Peyer's patch (tissue), 4 donors: ENCODE data around the gene ADGRB3. TPM values are rescaled to one million over a fixed set of nuclear protein-coding genes. Genes with fewer than 3 reads are reported as not detected.
A peak's percentile ranks its signal among the peaks of the same experiment; 100 is the strongest.
"Not testable (repeated sequence)": the region's sequence is repeated elsewhere in the genome, so short reads cannot be mapped to it uniquely, and the experiment has no call there.

Source experiments
- DNase-seq, 3 donors: peaks; one replicate each; pipeline ENCODE4 v3.0.0-alpha.2; 2017 to 2019
- H3K27ac ChIP-seq, 4 donors: fragments of 200-600 bp; sonication (generic); one replicate each; pipeline ENCODE4 v1.5.1; 2016 to 2019
- H3K27me3 ChIP-seq, 2 donors: fragments of 200-600 bp; sonication (generic); one replicate each; pipeline ENCODE4 v1.5.1; 2019
- H3K36me3 ChIP-seq, 3 donors: fragments of 200-600 bp; sonication (generic); one replicate each; pipeline ENCODE4 v1.5.1; 2016 to 2019
- H3K4me1 ChIP-seq, 4 donors: fragments of 200-600 bp; sonication (generic); one replicate each; pipeline ENCODE4 v1.5.1; 2016 to 2019
- H3K4me3 ChIP-seq, 4 donors: fragments of 200-600 bp; sonication (generic); 1 replicate in 3 of 4; 2 replicates in 1 of 4; pipeline ENCODE4 v1.5.1; 2016 to 2019; ENCODE audit warnings: mild to moderate bottlenecking in 1 of 4
- H3K9me3 ChIP-seq, 4 donors: fragments of 200-600 bp; sonication (generic); one replicate each; pipeline ENCODE4 v1.5.1; 2016 to 2019; ENCODE audit warnings: mild to moderate bottlenecking in 1 of 4
- POLR2A ChIP-seq, 2 donors: fragments of 450-650 bp; IDR thresholded peaks; one replicate each; pipeline ENCODE4 v1.5.1; 2017; ENCODE audit warnings: antibody characterized with exemption in 2 of 2, mild to moderate bottlenecking in 2 of 2, moderate library complexity in 2 of 2
- total RNA-seq, 4 donors: library from RNA; depleted of rRNA; stranded (reverse); fragments of >200 nt; gene quantifications; one replicate each; pipeline ENCODE4 v1.1.0, GENCODE V29; 2016
- TF ChIP-seq, protein P1 (sequence below), 6 experiments: fragments of 450-650 bp in 4 of 6; fragments of 200-600 bp in 2 of 6; sonication (generic) in 1 of 6; IDR thresholded peaks; one replicate each; pipeline ENCODE4 v1.5.1; 2017 to 2019; ENCODE audit warnings: antibody characterized with exemption in 6 of 6, mild to moderate bottlenecking in 3 of 6, moderate library complexity in 1 of 6

Gene ADGRB3
- total RNA-seq, 4 donors from 2014 or later: 1.2 to 9.9 (median 2.5) TPM

DNA sequence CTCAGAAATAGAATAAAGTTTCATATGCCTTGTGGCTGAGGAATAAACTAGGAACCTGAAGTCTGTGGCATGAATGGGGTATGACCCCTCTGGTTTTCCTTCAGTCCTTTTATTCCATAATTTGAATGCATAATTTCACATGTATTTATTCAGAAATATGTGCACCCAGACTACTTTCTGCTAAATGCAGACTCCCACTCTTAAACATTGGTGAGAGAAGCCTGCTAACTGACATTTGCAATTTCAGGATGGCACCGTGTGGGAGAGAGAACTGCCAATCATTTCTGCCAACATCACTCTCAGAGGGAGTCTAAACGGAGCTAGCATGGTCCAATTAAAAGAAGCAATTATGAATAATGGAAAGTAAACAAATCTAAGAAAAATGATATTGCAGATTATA is 141.3 kb downstream of the ADGRB3 start:
- Histone ChIP-seq H3K27ac (no peak overlapping the region), H3K9me3 (no peaks in the 10 kb centered on the region), H3K4me3 (no peak overlapping the region), H3K27me3 (no peaks in the 10 kb centered on the region), H3K36me3 (no peaks in the 10 kb centered on the region), H3K4me1 (no peaks in the 10 kb centered on the region)
- no peak for TF ChIP-seq POLR2A (IDR thresholded peaks at IDR 0.05)
- TF ChIP-seq, protein P1, sequence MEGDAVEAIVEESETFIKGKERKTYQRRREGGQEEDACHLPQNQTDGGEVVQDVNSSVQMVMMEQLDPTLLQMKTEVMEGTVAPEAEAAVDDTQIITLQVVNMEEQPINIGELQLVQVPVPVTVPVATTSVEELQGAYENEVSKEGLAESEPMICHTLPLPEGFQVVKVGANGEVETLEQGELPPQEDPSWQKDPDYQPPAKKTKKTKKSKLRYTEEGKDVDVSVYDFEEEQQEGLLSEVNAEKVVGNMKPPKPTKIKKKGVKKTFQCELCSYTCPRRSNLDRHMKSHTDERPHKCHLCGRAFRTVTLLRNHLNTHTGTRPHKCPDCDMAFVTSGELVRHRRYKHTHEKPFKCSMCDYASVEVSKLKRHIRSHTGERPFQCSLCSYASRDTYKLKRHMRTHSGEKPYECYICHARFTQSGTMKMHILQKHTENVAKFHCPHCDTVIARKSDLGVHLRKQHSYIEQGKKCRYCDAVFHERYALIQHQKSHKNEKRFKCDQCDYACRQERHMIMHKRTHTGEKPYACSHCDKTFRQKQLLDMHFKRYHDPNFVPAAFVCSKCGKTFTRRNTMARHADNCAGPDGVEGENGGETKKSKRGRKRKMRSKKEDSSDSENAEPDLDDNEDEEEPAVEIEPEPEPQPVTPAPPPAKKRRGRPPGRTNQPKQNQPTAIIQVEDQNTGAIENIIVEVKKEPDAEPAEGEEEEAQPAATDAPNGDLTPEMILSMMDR (IDR thresholded peaks at IDR 0.05): no peak
- DNase-seq: no peak

DNA sequence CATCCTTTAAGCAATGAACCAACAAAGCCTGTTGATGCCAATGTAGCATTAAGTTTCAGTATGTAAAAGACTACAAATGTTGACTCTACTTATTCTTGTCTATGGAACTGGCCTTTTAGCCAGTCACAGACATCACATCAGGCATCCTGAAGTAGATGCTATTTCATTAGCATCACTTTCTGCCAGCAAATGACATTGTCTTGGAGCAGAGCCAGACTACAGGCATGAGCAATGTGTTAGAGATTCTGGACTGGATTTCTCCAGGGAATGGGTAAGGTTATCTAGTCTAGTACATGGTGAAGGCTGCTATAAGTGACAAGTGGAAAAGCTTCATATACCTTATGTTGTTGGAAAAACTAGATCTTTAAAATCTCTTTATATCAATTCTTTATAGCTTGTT is 142.9 kb downstream of the ADGRB3 start:
- H3K4me1 ChIP-seq: no peaks in the 10 kb centered on the region
- no peak for DNase-seq
- H3K36me3 ChIP-seq: no peaks in the 10 kb centered on the region
- H3K9me3 ChIP-seq: no peaks in the 10 kb centered on the region
- TF ChIP-seq, protein P1 (IDR thresholded peaks at IDR 0.05): no peak
- TF ChIP-seq POLR2A (IDR thresholded peaks at IDR 0.05): no peak
- H3K27ac ChIP-seq: no peak overlapping the region
- no peaks in the 10 kb centered on the region for H3K27me3 ChIP-seq
- no peak overlapping the region for H3K4me3 ChIP-seq

DNA sequence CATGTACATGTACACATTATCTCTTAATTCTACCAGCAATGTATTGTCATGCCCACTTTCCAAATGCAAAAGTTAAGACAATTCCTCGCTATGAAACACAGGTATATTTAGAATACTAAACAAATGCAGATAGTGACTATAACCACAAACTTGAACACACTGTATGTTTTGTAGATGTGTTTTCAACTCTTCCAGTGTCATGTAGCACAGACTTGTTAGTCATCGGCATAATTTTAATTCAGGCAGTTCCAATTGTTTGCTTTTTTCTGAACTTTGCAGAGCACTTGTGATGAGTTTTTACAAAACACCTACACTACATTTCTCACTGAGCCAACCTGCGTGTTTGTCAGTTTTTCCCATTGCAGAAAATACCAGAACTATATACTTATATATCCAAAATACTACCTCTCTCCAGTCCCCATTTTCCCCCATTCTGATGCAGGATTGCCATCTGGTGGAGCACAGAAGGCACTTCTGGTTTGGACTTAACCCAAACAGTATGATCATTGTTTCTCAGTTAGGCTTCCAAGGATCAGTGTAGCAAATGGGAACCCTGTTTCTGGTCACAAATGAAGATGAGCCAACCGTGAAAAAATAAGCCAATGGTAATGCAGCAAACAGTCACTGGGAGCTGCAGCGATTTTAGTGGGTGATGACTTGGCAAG is 143.4 kb downstream of the ADGRB3 start:
- Histone ChIP-seq H3K4me1 (no peaks in the 10 kb centered on the region), H3K36me3 (no peaks in the 10 kb centered on the region), H3K27ac (no peak overlapping the region), H3K27me3 (no peaks in the 10 kb centered on the region), H3K4me3 (no peak overlapping the region), H3K9me3 (no peaks in the 10 kb centered on the region)
- TF ChIP-seq, protein P1 (IDR thresholded peaks at IDR 0.05): peak in 4 of 6 experiments; percentile 17 to 51 (median 38)
- TF ChIP-seq POLR2A (IDR thresholded peaks at IDR 0.05): no peak
- DNase-seq: no peak

DNA sequence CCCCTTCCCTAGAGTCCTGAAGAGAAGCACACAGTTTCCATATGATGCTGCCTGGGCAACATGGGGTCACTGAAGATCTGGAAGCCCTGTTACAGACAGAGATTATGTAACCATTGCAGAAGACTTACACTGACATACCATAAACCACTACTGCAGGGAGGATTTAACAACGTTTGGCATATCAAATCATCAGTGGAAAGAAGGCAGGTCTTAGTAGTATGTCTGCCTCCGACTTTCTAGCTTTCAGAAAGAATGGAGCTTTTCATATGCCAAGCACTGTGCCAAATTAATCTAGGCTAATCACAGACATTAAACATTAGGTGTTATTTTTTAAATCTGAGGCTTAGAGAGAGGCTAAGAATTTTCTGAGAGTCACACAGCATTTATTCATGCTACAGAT is 144.3 kb downstream of the ADGRB3 start:
- Histone ChIP-seq H3K4me3 (no peak overlapping the region), H3K4me1 (no peaks in the 10 kb centered on the region), H3K9me3 (no peaks in the 10 kb centered on the region), H3K36me3 (no peaks in the 10 kb centered on the region), H3K27ac (no peak overlapping the region), H3K27me3 (no peaks in the 10 kb centered on the region)
- DNase-seq: no peak
- no peak for TF ChIP-seq POLR2A (IDR thresholded peaks at IDR 0.05)
- TF ChIP-seq, protein P1 (IDR thresholded peaks at IDR 0.05): no peak

DNA sequence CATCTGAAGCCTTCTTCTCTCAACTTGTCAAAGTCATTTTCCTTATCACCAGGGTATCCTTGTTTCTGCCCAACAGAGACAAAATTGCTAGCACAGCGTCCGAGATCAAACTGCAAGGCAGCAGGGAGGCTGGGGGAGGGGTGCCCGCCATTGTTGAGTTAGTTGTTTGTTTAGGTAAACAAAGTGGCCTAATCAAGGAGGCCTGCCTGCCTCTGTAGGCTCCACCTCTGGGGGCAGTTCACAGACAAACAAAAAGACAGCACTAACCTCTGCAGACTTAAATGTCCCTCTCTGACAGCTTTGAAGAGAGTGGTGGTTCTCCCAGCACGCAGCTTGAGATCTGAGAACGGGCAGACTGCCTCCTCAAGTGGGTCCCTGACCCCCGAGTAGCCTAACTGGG is 155.0 kb downstream of the ADGRB3 start:
- H3K27me3 ChIP-seq, H3K27ac ChIP-seq, H3K9me3 ChIP-seq, H3K36me3 ChIP-seq, DNase-seq, H3K4me1 ChIP-seq, H3K4me3 ChIP-seq: not testable (repeated sequence)

DNA sequence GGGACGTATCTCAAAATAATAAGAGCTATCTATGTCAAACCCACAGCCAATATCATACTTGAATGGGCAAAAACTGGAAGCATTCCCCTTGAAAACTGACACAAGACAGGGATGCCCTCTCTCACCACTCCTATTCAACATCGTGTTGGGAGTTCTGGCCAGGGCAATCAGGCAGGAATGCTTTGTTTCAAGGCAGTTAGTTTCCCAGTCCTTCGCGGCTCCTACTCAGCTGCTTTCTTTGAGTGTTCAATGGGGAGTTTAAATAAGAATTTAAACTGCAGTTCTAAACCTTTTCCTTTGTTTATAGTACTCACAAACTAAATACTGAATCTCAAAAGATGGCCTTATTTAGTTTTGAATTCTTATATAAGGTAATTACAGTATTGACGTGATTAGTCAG is 179.9 kb downstream of the ADGRB3 start:
- not testable (repeated sequence) for H3K27ac ChIP-seq, H3K36me3 ChIP-seq, H3K4me1 ChIP-seq, H3K9me3 ChIP-seq, H3K27me3 ChIP-seq, DNase-seq, H3K4me3 ChIP-seq

DNA sequence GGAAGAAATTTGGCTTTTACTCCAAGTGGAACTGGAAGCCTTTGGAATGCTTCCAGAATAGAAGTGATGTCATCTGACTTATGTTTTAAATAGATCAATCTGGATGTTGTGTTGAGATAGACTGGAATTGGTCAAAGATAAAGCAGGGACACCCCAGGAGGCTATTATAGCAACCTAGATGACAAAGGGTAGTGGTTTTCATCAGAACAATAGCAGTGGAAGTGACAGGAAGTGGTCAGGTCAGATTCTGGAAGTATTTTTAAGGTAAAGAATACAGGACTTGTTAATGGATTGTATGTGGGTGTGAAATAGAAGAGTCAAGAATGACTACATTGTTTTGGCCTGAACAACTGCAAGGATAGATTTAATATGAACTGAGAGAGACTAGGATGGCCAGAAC is 191.4 kb downstream of the ADGRB3 start:
- Histone ChIP-seq H3K4me1 (no peaks in the 10 kb centered on the region), H3K4me3 (no peak overlapping the region), H3K9me3 (no peaks in the 10 kb centered on the region), H3K27me3 (no peaks in the 10 kb centered on the region), H3K36me3 (no peaks in the 10 kb centered on the region), H3K27ac (no peak overlapping the region)
- DNase-seq: no peak
- no peak for TF ChIP-seq POLR2A (IDR thresholded peaks at IDR 0.05)
- TF ChIP-seq, protein P1 (IDR thresholded peaks at IDR 0.05): no peak
